HepG2 (cell line): ENCODE measurements around the gene SLC25A23. TPM values are rescaled to one million over a fixed set of nuclear protein-coding genes. Genes with fewer than 3 reads are reported as not detected.

Experiments
- HNRNPK ChIP-seq: fragments of 200-400 bp; formaldehyde crosslinking; IDR thresholded peaks from 2 replicates; pipeline ENCODE4 v1.6.1; 2018; ENCODE audit warnings: low read length, low read depth, moderate library complexity, mild to moderate bottlenecking; ENCODE audit not compliant: poor library complexity, severe bottlenecking
- IKZF4 ChIP-seq: sonication (generic); formaldehyde crosslinking; IDR thresholded peaks from 2 replicates; pipeline ENCODE4 v1.5.1; 2020; ENCODE audit warnings: borderline replicate concordance, mild to moderate bottlenecking, low read depth, missing genetic modification reagents; ENCODE audit errors: not compliant biosample characterization
- NR1H2 ChIP-seq: sonication (generic); formaldehyde crosslinking; IDR thresholded peaks from 2 replicates; pipeline ENCODE4 v1.8.1; 2022; ENCODE audit warnings: low read depth, missing genetic modification reagents, borderline replicate concordance
- SALL1 ChIP-seq: sonication (generic); formaldehyde crosslinking; IDR thresholded peaks from 2 replicates; pipeline ENCODE4 v1.8.0; 2022; ENCODE audit warnings: mild to moderate bottlenecking, missing genetic modification reagents
- SP4 ChIP-seq: sonication (generic); formaldehyde crosslinking; IDR thresholded peaks from 2 replicates; pipeline ENCODE4 v1.8.1; 2023; ENCODE audit warnings: mild to moderate bottlenecking, missing genetic modification reagents
- TAF15 ChIP-seq: fragments of 200-400 bp; formaldehyde crosslinking; IDR thresholded peaks from one replicate; pipeline ENCODE4 v1.6.1; 2018; ENCODE audit warnings: mild to moderate bottlenecking, low read depth, low read length; ENCODE audit not compliant: poor library complexity, severe bottlenecking
- ZC3H13 ChIP-seq: sonication (generic); formaldehyde crosslinking; IDR thresholded peaks from 2 replicates; pipeline ENCODE4 v1.8.1; 2023; ENCODE audit warnings: mild to moderate bottlenecking, missing genetic modification reagents, moderate library complexity
- ZFP90 ChIP-seq: sonication (generic); formaldehyde crosslinking; IDR thresholded peaks from 2 replicates; pipeline ENCODE4 v1.8.0; 2022; ENCODE audit warnings: missing genetic modification reagents, mild to moderate bottlenecking, inconsistent platforms, borderline replicate concordance
- ZNF224 ChIP-seq: sonication (generic); formaldehyde crosslinking; IDR thresholded peaks from 2 replicates; pipeline ENCODE4 v1.5.0; 2020; ENCODE audit warnings: mild to moderate bottlenecking, missing genetic modification reagents
- ZNF615 ChIP-seq: sonication (generic); formaldehyde crosslinking; IDR thresholded peaks from 2 replicates; pipeline ENCODE4 v1.5.0; 2020; ENCODE audit warnings: mild to moderate bottlenecking, missing genetic modification reagents, borderline replicate concordance
- ZNF674 ChIP-seq: sonication (generic); formaldehyde crosslinking; IDR thresholded peaks from 2 replicates; pipeline ENCODE4 v1.5.0; 2020; ENCODE audit warnings: low read depth, mild to moderate bottlenecking, missing genetic modification reagents
- ZNF83 ChIP-seq: sonication (generic); formaldehyde crosslinking; IDR thresholded peaks from 2 replicates; pipeline ENCODE4 v1.4.0; 2020; ENCODE audit warnings: missing genetic modification reagents, mild to moderate bottlenecking, borderline replicate concordance
- ZNF850 ChIP-seq: sonication (generic); formaldehyde crosslinking; conservative IDR thresholded peaks from 2 replicates; pipeline ENCODE4 v1.9.0; 2021; ENCODE audit warnings: mild to moderate bottlenecking, missing genetic modification reagents
- ZSCAN25 ChIP-seq: sonication (generic); formaldehyde crosslinking; IDR thresholded peaks from 2 replicates; pipeline ENCODE4 v1.8.0; 2022; ENCODE audit warnings: mild to moderate bottlenecking, missing genetic modification reagents
- polyA plus RNA-seq, 8 experiments: library from polyadenylated mRNA; depleted of rRNA in 3 of 8; stranded (reverse) in 7 of 8; unstranded in 1 of 8; fragments of >200 nt; fragmentation: Illumina TruSeq in 4 of 8; extraction: Trizol in 4 of 8; gene quantifications; 2 replicates each; pipeline versions ENCODE4 v1.2.1 to v1.2.3, GENCODE V29; 2011 to 2016; ENCODE audit warnings: low read depth in 4 of 8, missing spikeins in 1 of 8, mixed read lengths in 1 of 8; ENCODE audit not compliant: insufficient read depth in 1 of 8
- total RNA-seq, 5 experiments: library from RNA; depleted of rRNA; stranded (reverse); fragments of >200 nt; fragmentation: Illumina TruSeq; extraction: Trizol; gene quantifications; 2 replicates each; pipeline ENCODE4 v1.2.3, GENCODE V29; 2016; ENCODE audit warnings: low read depth in 1 of 5
- TF ChIP-seq, protein P1 (sequence below), 2 experiments: sonication (generic) in 1 of 2; formaldehyde crosslinking in 1 of 2; IDR thresholded peaks; 2 replicates each; pipeline versions ENCODE4 v1.4.0 to v1.6.1; 2018 to 2020; ENCODE audit warnings: missing genetic modification reagents in 2 of 2, borderline replicate concordance in 1 of 2, low read depth in 1 of 2, mild to moderate bottlenecking in 1 of 2, missing biosample characterization in 1 of 2
- TF ChIP-seq, protein P2 (sequence below): conservative IDR thresholded peaks from 2 replicates; pipeline ENCODE4 v1.6.1; 2018; ENCODE audit warnings: missing genetic modification reagents
- TF ChIP-seq, protein P3 (sequence below): sonication (generic); formaldehyde crosslinking; IDR thresholded peaks from 2 replicates; pipeline ENCODE4 v1.4.0; 2020; ENCODE audit warnings: missing genetic modification reagents
- TF ChIP-seq, protein P4 (sequence below): fragments of 450-650 bp; IDR thresholded peaks from 2 replicates; pipeline ENCODE4 v1.6.1; 2017

Gene SLC25A23
- total and polyA plus RNA-seq, 2 of the 13 experiments (the other 11 are each of a cell fraction or from before 2014, with no cell fraction given) = 12.4 to 15.2 TPM

DNA sequence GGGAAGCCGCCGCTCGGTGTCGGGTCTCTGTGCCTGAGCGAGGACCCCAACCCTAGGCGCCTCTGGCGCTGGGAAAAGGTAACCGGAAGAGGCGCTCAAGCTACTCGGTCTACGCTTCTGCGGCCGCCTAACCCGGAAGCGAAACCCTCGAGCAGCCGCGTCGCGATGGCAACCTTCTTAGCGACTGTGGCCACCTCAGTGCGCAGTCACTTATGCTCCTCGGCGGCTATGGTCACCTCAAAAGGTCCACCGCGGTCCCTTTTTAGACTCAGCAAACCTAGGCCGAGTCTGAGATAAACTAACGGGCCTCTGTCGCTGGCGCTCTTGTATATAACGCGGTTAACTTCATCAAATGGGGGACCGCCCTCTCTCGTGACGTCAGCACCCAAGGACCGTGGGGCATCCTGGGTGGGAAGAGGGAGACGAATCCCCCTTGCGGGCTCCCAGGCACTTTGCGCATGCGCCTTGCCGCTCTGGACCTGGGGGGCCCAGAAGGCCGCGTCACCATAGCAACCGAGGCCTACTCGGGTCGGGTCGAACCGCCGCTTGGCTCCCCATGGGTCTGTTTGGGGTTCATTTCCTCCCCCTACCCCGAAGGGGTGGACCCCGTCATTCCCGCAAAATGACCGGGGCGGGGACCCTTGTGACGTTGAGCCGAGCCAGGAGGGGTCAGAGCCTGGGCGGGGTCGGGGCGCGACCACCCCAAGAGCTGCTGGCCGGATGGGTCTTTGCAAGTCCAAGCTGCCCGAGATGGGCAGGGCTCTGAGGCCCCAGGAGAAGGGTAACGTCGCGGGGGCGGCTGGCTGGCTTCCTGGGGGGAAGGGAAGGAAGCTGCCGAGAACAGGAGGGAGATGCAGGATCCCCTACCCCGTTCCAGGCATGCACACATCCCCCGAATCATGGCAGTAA, 66.3 kb downstream of the SLC25A23 start, which contains the start of gene GTF2F1 (continued):
- TF ChIP-seq ZSCAN25 (CRISPR knock-in tag) (no peak), TAF15 (no peak), ZNF224 (CRISPR knock-in tag) (peak; percentile 26; the same call in 1 of the 2 replicates), ZFP90 (CRISPR knock-in tag) (no peak), ZC3H13 (CRISPR knock-in tag) (no peak), NR1H2 (CRISPR knock-in tag) (no peak), SALL1 (CRISPR knock-in tag) (peak; percentile 58), ZNF615 (CRISPR knock-in tag) (no peak), HNRNPK (no peak), ZNF674 (no peak), ZNF83 (CRISPR knock-in tag) (no peak), IKZF4 (CRISPR knock-in tag) (no peak), ZNF850 (no peak), SP4 (peak; percentile 28)
- TF ChIP-seq, protein P1, sequence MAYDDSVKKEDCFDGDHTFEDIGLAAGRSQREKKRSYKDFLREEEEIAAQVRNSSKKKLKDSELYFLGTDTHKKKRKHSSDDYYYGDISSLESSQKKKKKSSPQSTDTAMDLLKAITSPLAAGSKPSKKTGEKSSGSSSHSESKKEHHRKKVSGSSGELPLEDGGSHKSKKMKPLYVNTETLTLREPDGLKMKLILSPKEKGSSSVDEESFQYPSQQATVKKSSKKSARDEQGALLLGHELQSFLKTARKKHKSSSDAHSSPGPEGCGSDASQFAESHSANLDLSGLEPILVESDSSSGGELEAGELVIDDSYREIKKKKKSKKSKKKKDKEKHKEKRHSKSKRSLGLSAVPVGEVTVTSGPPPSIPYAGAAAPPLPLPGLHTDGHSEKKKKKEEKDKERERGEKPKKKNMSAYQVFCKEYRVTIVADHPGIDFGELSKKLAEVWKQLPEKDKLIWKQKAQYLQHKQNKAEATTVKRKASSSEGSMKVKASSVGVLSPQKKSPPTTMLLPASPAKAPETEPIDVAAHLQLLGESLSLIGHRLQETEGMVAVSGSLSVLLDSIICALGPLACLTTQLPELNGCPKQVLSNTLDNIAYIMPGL (CRISPR knock-in tag; IDR thresholded peaks at IDR 0.05; ENCODE audit: borderline replicate concordance in 1 of 2, low read depth in 1 of 2) = peak; percentile 38 to 78; a peak in 3 of 4 replicates
- TF ChIP-seq, protein P2, sequence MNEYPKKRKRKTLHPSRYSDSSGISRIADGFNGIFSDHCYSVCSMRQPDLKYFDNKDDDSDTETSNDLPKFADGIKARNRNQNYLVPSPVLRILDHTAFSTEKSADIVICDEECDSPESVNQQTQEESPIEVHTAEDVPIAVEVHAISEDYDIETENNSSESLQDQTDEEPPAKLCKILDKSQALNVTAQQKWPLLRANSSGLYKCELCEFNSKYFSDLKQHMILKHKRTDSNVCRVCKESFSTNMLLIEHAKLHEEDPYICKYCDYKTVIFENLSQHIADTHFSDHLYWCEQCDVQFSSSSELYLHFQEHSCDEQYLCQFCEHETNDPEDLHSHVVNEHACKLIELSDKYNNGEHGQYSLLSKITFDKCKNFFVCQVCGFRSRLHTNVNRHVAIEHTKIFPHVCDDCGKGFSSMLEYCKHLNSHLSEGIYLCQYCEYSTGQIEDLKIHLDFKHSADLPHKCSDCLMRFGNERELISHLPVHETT (CRISPR knock-in tag) = no peak
- TF ChIP-seq, protein P3, sequence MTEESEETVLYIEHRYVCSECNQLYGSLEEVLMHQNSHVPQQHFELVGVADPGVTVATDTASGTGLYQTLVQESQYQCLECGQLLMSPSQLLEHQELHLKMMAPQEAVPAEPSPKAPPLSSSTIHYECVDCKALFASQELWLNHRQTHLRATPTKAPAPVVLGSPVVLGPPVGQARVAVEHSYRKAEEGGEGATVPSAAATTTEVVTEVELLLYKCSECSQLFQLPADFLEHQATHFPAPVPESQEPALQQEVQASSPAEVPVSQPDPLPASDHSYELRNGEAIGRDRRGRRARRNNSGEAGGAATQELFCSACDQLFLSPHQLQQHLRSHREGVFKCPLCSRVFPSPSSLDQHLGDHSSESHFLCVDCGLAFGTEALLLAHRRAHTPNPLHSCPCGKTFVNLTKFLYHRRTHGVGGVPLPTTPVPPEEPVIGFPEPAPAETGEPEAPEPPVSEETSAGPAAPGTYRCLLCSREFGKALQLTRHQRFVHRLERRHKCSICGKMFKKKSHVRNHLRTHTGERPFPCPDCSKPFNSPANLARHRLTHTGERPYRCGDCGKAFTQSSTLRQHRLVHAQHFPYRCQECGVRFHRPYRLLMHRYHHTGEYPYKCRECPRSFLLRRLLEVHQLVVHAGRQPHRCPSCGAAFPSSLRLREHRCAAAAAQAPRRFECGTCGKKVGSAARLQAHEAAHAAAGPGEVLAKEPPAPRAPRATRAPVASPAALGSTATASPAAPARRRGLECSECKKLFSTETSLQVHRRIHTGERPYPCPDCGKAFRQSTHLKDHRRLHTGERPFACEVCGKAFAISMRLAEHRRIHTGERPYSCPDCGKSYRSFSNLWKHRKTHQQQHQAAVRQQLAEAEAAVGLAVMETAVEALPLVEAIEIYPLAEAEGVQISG (CRISPR knock-in tag) = peak; percentile 91
- TF ChIP-seq, protein P4, sequence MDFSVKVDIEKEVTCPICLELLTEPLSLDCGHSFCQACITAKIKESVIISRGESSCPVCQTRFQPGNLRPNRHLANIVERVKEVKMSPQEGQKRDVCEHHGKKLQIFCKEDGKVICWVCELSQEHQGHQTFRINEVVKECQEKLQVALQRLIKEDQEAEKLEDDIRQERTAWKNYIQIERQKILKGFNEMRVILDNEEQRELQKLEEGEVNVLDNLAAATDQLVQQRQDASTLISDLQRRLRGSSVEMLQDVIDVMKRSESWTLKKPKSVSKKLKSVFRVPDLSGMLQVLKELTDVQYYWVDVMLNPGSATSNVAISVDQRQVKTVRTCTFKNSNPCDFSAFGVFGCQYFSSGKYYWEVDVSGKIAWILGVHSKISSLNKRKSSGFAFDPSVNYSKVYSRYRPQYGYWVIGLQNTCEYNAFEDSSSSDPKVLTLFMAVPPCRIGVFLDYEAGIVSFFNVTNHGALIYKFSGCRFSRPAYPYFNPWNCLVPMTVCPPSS = no peak
